HG03442 (cell line): ENCODE measurements around the gene SYT1.

Experiments used
- ATAC-seq: cut with Tn5 transposase; IDR thresholded peaks from one replicate; pipeline ENCODE4 v1.9.1; 2021; ENCODE audit warnings: mild to moderate bottlenecking, moderate library complexity; ENCODE audit not compliant: unreplicated experiment

The SYT1 gene

GRCh38 chr12:79329933-79330332, 465.4 kb downstream of the SYT1 start:
- ATAC-seq: no peak

- ATAC-seq: no peak
Observed at GRCh38 chr12:79331870-79332269, 467.3 kb downstream of the SYT1 start.

- ATAC-seq: no peak
Observed at GRCh38 chr12:79333144-79333543, 468.6 kb downstream of the SYT1 start.

GRCh38 chr12:79337662-79338290, 473.2 kb downstream of the SYT1 start:
- no peak for ATAC-seq

- peak; percentile 88 for ATAC-seq
Observed at GRCh38 chr12:79344855-79345847, 480.6 kb downstream of the SYT1 start.

GRCh38 chr12:79347866-79348265, 483.3 kb downstream of the SYT1 start:
- no peak for ATAC-seq

- ATAC-seq: no peak
Observed at GRCh38 chr12:79351251-79351650, 486.7 kb downstream of the SYT1 start.

GRCh38 chr12:79356216-79356615, 491.6 kb downstream of the SYT1 start:
- ATAC-seq: no peak

- no peak for ATAC-seq
Observed at GRCh38 chr12:79357048-79357447, 492.5 kb downstream of the SYT1 start.

GRCh38 chr12:79358716-79359300, 494.2 kb downstream of the SYT1 start:
- no peak for ATAC-seq

GRCh38 chr12:79360286-79360685, 495.7 kb downstream of the SYT1 start:
- ATAC-seq: no peak

- ATAC-seq: no peak
Observed at GRCh38 chr12:79360936-79361335, 496.4 kb downstream of the SYT1 start.

GRCh38 chr12:79364197-79364596, 499.6 kb downstream of the SYT1 start:
- no peak for ATAC-seq

- ATAC-seq: no peak
Observed at GRCh38 chr12:79366374-79366773, 501.8 kb downstream of the SYT1 start.

GRCh38 chr12:79367032-79367589, 502.5 kb downstream of the SYT1 start:
- no peak for ATAC-seq

- no peak for ATAC-seq
Observed at GRCh38 chr12:79370021-79370420, 505.4 kb downstream of the SYT1 start.

- no peak for ATAC-seq
Observed at GRCh38 chr12:79371226-79371625, 506.7 kb downstream of the SYT1 start.

- peak; percentile 84 for ATAC-seq
Observed at GRCh38 chr12:79373896-79374499, 509.4 kb downstream of the SYT1 start.

GRCh38 chr12:79374545-79374944, 510.0 kb downstream of the SYT1 start:
- ATAC-seq: no peak

- no peak for ATAC-seq
Observed at GRCh38 chr12:79375050-79375449, 510.5 kb downstream of the SYT1 start.

GRCh38 chr12:79378496-79378895, 513.9 kb downstream of the SYT1 start:
- no peak for ATAC-seq
